GM10847 (cell line): ENCODE data around the gene KIFC3.

Source experiments
- POLR2A ChIP-seq: IDR thresholded peaks from 2 replicates; pipeline ENCODE4 v1.6.1; 2011; ENCODE audit not compliant: insufficient read length; ENCODE audit errors: extremely low read depth

The KIFC3 gene

GRCh38 chr16:57764341-57765159 is 37.7 kb downstream of the KIFC3 start:
- no peak for TF ChIP-seq POLR2A

- no peak for TF ChIP-seq POLR2A
Measured at GRCh38 chr16:57764006-57764340, 38.3 kb downstream of the KIFC3 start.

- TF ChIP-seq POLR2A: no peak
Measured at GRCh38 chr16:57763285-57764005, 38.8 kb downstream of the KIFC3 start.

GRCh38 chr16:57762365-57763040 is 39.8 kb downstream of the KIFC3 start:
- TF ChIP-seq POLR2A: no peak

- TF ChIP-seq POLR2A: no peak
Measured at GRCh38 chr16:57761957-57762356, 40.3 kb downstream of the KIFC3 start.

GRCh38 chr16:57761301-57761700 is 41.0 kb downstream of the KIFC3 start:
- TF ChIP-seq POLR2A: no peak

GRCh38 chr16:57760357-57761160 is 41.7 kb downstream of the KIFC3 start:
- no peak for TF ChIP-seq POLR2A

- no peak for TF ChIP-seq POLR2A
Measured at GRCh38 chr16:57759541-57760356, 42.5 kb downstream of the KIFC3 start.

GRCh38 chr16:57759131-57759530 is 43.2 kb downstream of the KIFC3 start:
- TF ChIP-seq POLR2A: no peak

- TF ChIP-seq POLR2A: no peak
Measured at GRCh38 chr16:57758331-57759117, 43.8 kb downstream of the KIFC3 start.

GRCh38 chr16:57757883-57758282 is 44.4 kb downstream of the KIFC3 start:
- no peak for TF ChIP-seq POLR2A

GRCh38 chr16:57757326-57757786 is 44.9 kb downstream of the KIFC3 start:
- TF ChIP-seq POLR2A: no peak
